ENCODE data around the gene ZFP92. TPM values are rescaled to one million over a fixed set of nuclear protein-coding genes. Genes with fewer than 3 reads are reported as not detected.

Gene ZFP92
- total and polyA plus RNA-seq, 10 of the 15 experiments (the other 5 are each of a cell fraction or from before 2014, with no cell fraction given) = 0.02 to 1.6 (median 0.09) TPM; not detected in 2

- TF ChIP-seq HSF1 (IDR thresholded peaks at IDR 0.05; ENCODE audit: low read depth, low read length) (no peak), SUZ12 (IDR thresholded peaks at IDR 0.05; ENCODE audit: unreplicated experiment) (no peak)
These were observed 25.2 kb upstream of the ZFP92 start (continued) for GRCh38 chrX:153386097-153386496.

GRCh38 chrX:153387345-153387744 is 23.9 kb upstream of the ZFP92 start:
- H2AFZ ChIP-seq (ENCODE audit: control insufficient read depth, low read depth, low read length) = no peak overlapping the region
- no TSS peak for BruUV-seq (replicated peaks)
- in situ Hi-C loops (cut with MboI) = no loop called here
- TF ChIP-seq IRF5 (IDR thresholded peaks at IDR 0.05; ENCODE audit: borderline replicate concordance) (no peak), IRF4 (IDR thresholded peaks at IDR 0.05; ENCODE audit: low read depth, low read length) (no peak), HDAC6 (IDR thresholded peaks at IDR 0.05; ENCODE audit: unreplicated experiment) (no peak), POLR2A (IDR thresholded peaks at IDR 0.05; ENCODE audit: low read depth, low read length) (no peak), TAF1 (IDR thresholded peaks at IDR 0.05; ENCODE audit: borderline replicate concordance, low read depth, low read length) (no peak)
- H3K9ac ChIP-seq (ENCODE audit: control insufficient read depth, insufficient read depth, low read length) = no peak overlapping the region
- RAD21 ChIA-PET (ENCODE audit: unreplicated experiment) = no interaction called here
- FAIRE-seq (no peak), DNase-seq (ENCODE audit: low read depth, low spot score) (no peak), ATAC-seq (no peak)
- H3K9me3 ChIP-seq (replicated peaks; ENCODE audit: control insufficient read depth, insufficient read depth, low read length) = no peaks in the 10 kb centered on the region; the same call in 2 of the 3 replicates
- POLR2A ChIA-PET = no interaction called here
- H3K4me2 ChIP-seq (ENCODE audit: control insufficient read depth, insufficient read depth) = no peak overlapping the region
- intact Hi-C loops (cut with micrococcal nuclease; ENCODE audit: unreplicated experiment) = no loop called here
- no peak overlapping the region for H3K27ac ChIP-seq (ENCODE audit: control insufficient read depth, insufficient read depth)
- SMC1A ChIA-PET (ENCODE audit: uncharacterized antibody, unreplicated experiment) = no interaction called here
- no peaks in the 10 kb centered on the region for H3K79me2 ChIP-seq (ENCODE audit: control insufficient read depth, insufficient read depth, low read length)
- no peaks in the 10 kb centered on the region for H3K4me1 ChIP-seq (ENCODE audit: control insufficient read depth, insufficient read depth, low read length)
- H3K4me3 ChIP-seq = no peak overlapping the region
- no peaks in the 10 kb centered on the region for H3K36me3 ChIP-seq (ENCODE audit: control insufficient read depth in 2 of 2, insufficient read depth in 2 of 2, low read length in 1 of 2)
- no peaks in the 10 kb centered on the region for H4K20me1 ChIP-seq (ENCODE audit: control insufficient read depth, insufficient read depth)
- no peaks in the 10 kb centered on the region; a peak in 1 of 4 replicates for H3K27me3 ChIP-seq (replicated peaks in 1 of 2; ENCODE audit: control insufficient read depth in 2 of 2, insufficient read depth in 2 of 2, low read length in 1 of 2)
- CTCF ChIA-PET = no interaction called here
- WGBS (ENCODE audit: insufficient coverage, insufficient replicate concordance, low lambda C conversion rate, missing lambda C conversion rate) = 33% methylated on average over 5 of the region's 5 CpGs
